Gastrocnemius medialis (tissue), 4 donors: ENCODE measurements around the gene DNAJB14.

Source experiments
- CTCF ChIP-seq, 5 experiments: fragments of 450-650 bp in 3 of 5; fragments of 200-600 bp in 2 of 5; sonication (generic) in 2 of 5; IDR thresholded peaks in 4 of 5; conservative IDR thresholded peaks in 1 of 5; 1 replicate in 4 of 5; 2 replicates in 1 of 5; pipeline ENCODE4 v1.5.1; 2016 to 2019; ENCODE audit warnings: antibody characterized with exemption in 5 of 5, mild to moderate bottlenecking in 3 of 5, moderate library complexity in 3 of 5
- POLR2A ChIP-seq, 2 donors: fragments of 450-650 bp; IDR thresholded peaks; one replicate each; pipeline ENCODE4 v1.6.1; 2017; ENCODE audit warnings: antibody characterized with exemption in 2 of 2, mild to moderate bottlenecking in 2 of 2, moderate library complexity in 2 of 2

GRCh38 chr4:99885063-99885664, 61.3 kb downstream of the DNAJB14 start:
- TF ChIP-seq CTCF (IDR thresholded peaks at IDR 0.05 in 4 of 5, conservative IDR thresholded peaks at IDR 0.05 in 1 of 5) (peak in 1 of 5 experiments; percentile 27), POLR2A (IDR thresholded peaks at IDR 0.05) (no peak)
